Dendritic cell treated with granulocyte-macrophage colony-stimulating factor and Interleukin-4, amounts not matched to agents 40 ng/mL and 50 ng/mL, for 4 days (primary cell): ENCODE results near the gene ESR1.

Experiments
- H3K27ac Mint-ChIP-seq: one replicate; pipeline ENCODE4 v1.8.0; 2022; ENCODE audit warnings: mild to moderate bottlenecking, mixed read lengths
- H3K27me3 Mint-ChIP-seq: one replicate; pipeline ENCODE4 v1.8.0; 2022; ENCODE audit warnings: mild to moderate bottlenecking, mixed read lengths
- H3K36me3 Mint-ChIP-seq: one replicate; pipeline ENCODE4 v1.8.0; 2022; ENCODE audit warnings: low read depth, mixed read lengths
- H3K4me1 Mint-ChIP-seq: one replicate; pipeline ENCODE4 v1.8.0; 2022; ENCODE audit warnings: low read depth, mixed read lengths
- H3K4me3 Mint-ChIP-seq: one replicate; pipeline ENCODE4 v1.8.0; 2022; ENCODE audit warnings: mild to moderate bottlenecking, moderate library complexity, mixed read lengths
- H3K9me3 Mint-ChIP-seq: one replicate; pipeline ENCODE4 v1.8.0; 2022; ENCODE audit warnings: mixed read lengths
- intact Hi-C: fragments of 100-400 bp; cut with micrococcal nuclease; formaldehyde crosslinking; loops from one replicate; pipeline ENCODE4 v1.15.0; 2022

The ESR1 gene

GRCh38 chr6:152176268-152176667 is 368.8 kb downstream of the ESR1 start:
- no peaks in the 10 kb centered on the region for H3K27me3 Mint-ChIP-seq
- H3K36me3 Mint-ChIP-seq: peaks cover 22% of the 10 kb centered on the region
- H3K9me3 Mint-ChIP-seq: no peaks in the 10 kb centered on the region
- no peak overlapping the region for H3K4me3 Mint-ChIP-seq
- intact Hi-C loops: no loop called here
- H3K4me1 Mint-ChIP-seq: peaks cover 5% of the 10 kb centered on the region
- H3K27ac Mint-ChIP-seq: no peak overlapping the region
